GM21528 (cell line): ENCODE data around the gene RCOR2.

Experiments used
- ATAC-seq: cut with Tn5 transposase; IDR thresholded peaks from one replicate; pipeline ENCODE4 v1.9.1; 2021; ENCODE audit warnings: mild to moderate bottlenecking, moderate library complexity; ENCODE audit not compliant: unreplicated experiment, low FRiP score

The RCOR2 gene

GRCh38 chr11:63908631-63909401 is 8.1 kb downstream of the RCOR2 start:
- ATAC-seq, result no peak

GRCh38 chr11:63907808-63908530 is 9.0 kb downstream of the RCOR2 start:
- no peak for ATAC-seq

- ATAC-seq, result no peak
These were observed 9.9 kb downstream of the RCOR2 start for GRCh38 chr11:63907063-63907462.

- no peak for ATAC-seq
These were observed 10.4 kb downstream of the RCOR2 start for GRCh38 chr11:63906585-63906984.

- no peak for ATAC-seq
These were observed 10.9 kb downstream of the RCOR2 start for GRCh38 chr11:63906087-63906486.

- ATAC-seq, result no peak
These were observed 11.8 kb downstream of the RCOR2 start for GRCh38 chr11:63905179-63905578.

GRCh38 chr11:63904743-63905142 is 12.2 kb downstream of the RCOR2 start:
- no peak for ATAC-seq

GRCh38 chr11:63903884-63904283 is 13.1 kb downstream of the RCOR2 start:
- no peak for ATAC-seq

- ATAC-seq, result no peak
These were observed 15.3 kb downstream of the RCOR2 start for GRCh38 chr11:63901660-63902059.

GRCh38 chr11:63897459-63898146 is 19.4 kb downstream of the RCOR2 start:
- ATAC-seq, result no peak

- no peak for ATAC-seq
These were observed 20.9 kb downstream of the RCOR2 start for GRCh38 chr11:63896071-63896470.

- no peak for ATAC-seq
These were observed 23.6 kb downstream of the RCOR2 start for GRCh38 chr11:63893355-63893754.

GRCh38 chr11:63892228-63892627 is 24.7 kb downstream of the RCOR2 start:
- no peak for ATAC-seq

- no peak for ATAC-seq
These were observed 26.6 kb downstream of the RCOR2 start for GRCh38 chr11:63890368-63890767.

GRCh38 chr11:63889344-63889743 is 27.6 kb downstream of the RCOR2 start:
- no peak for ATAC-seq

GRCh38 chr11:63888170-63889086 is 28.5 kb downstream of the RCOR2 start:
- no peak for ATAC-seq

GRCh38 chr11:63887386-63887999 is 29.5 kb downstream of the RCOR2 start:
- no peak for ATAC-seq

GRCh38 chr11:63884196-63884932 is 32.6 kb downstream of the RCOR2 start:
- no peak for ATAC-seq

- no peak for ATAC-seq
These were observed 33.2 kb downstream of the RCOR2 start for GRCh38 chr11:63883791-63884190.
